Uterus (tissue), 4 donors: Measurements from ENCODE around the gene CDAN1. TPM values are rescaled to one million over a fixed set of nuclear protein-coding genes. Genes with fewer than 3 reads are reported as not detected.

ENCODE experiments used
- DNase-seq, 2 donors: peaks; one replicate each; pipeline ENCODE4 v3.0.0-alpha.2; 2019 to 2020
- H3K27ac ChIP-seq, 2 donors: fragments of 200-600 bp; sonication (generic); 1 replicate in 1 of 2; 2 replicates in 1 of 2; pipeline ENCODE4 v1.5.1; 2016 to 2018
- H3K27me3 ChIP-seq, 2 donors: fragments of 200-600 bp; sonication (generic); one replicate each; pipeline ENCODE4 v1.5.1; 2018 to 2019; ENCODE audit warnings: control low read depth in 1 of 2
- H3K36me3 ChIP-seq, 2 donors: fragments of 200-600 bp; sonication (generic); one replicate each; pipeline ENCODE4 v1.5.1; 2019; ENCODE audit warnings: control low read depth in 1 of 2
- H3K4me1 ChIP-seq, 2 donors: fragments of 200-600 bp; sonication (generic); one replicate each; pipeline ENCODE4 v1.5.1; 2018 to 2019; ENCODE audit warnings: control low read depth in 1 of 2
- H3K4me3 ChIP-seq, 2 donors: fragments of 200-600 bp; sonication (generic); 1 replicate in 1 of 2; 2 replicates in 1 of 2; pipeline ENCODE4 v1.5.1; 2018 to 2019; ENCODE audit warnings: mild to moderate bottlenecking in 1 of 2
- H3K9me3 ChIP-seq, 2 donors: fragments of 200-600 bp; sonication (generic); one replicate each; pipeline ENCODE4 v1.5.1; 2019; ENCODE audit warnings: control low read depth in 1 of 2
- POLR2A ChIP-seq, 2 donors: fragments of 450-650 bp; IDR thresholded peaks; one replicate each; pipeline ENCODE4 v1.6.1; 2016; ENCODE audit warnings: antibody characterized with exemption in 2 of 2, mild to moderate bottlenecking in 1 of 2, moderate library complexity in 1 of 2
- intact Hi-C: fragments of 100-400 bp; cut with DNase I; formaldehyde crosslinking; loops from one replicate; pipeline ENCODE4 v1.15.1; 2023; ENCODE audit warnings: low total_unique reads
- total RNA-seq, 4 donors: library from RNA; depleted of rRNA in 3 of 4; stranded (reverse); fragments of >200 nt in 3 of 4; gene quantifications; one replicate each; pipeline versions ENCODE4 v1.1.0 to v1.2.4, GENCODE V29; 2014 to 2023
- TF ChIP-seq, protein P1 (sequence below), 4 experiments: fragments of 200-600 bp in 2 of 4; fragments of 450-650 bp in 2 of 4; sonication (generic) in 2 of 4; IDR thresholded peaks; one replicate each; pipeline ENCODE4 v1.5.1; 2016 to 2019; ENCODE audit warnings: antibody characterized with exemption in 4 of 4, mild to moderate bottlenecking in 2 of 4, moderate library complexity in 1 of 4
- donor health status: DM: yes; HTN: yes; CAD: no.

The CDAN1 gene
- total RNA-seq, 4 donors from 2014 or later = 11.3 to 31.2 (median 19.5) TPM

DNA sequence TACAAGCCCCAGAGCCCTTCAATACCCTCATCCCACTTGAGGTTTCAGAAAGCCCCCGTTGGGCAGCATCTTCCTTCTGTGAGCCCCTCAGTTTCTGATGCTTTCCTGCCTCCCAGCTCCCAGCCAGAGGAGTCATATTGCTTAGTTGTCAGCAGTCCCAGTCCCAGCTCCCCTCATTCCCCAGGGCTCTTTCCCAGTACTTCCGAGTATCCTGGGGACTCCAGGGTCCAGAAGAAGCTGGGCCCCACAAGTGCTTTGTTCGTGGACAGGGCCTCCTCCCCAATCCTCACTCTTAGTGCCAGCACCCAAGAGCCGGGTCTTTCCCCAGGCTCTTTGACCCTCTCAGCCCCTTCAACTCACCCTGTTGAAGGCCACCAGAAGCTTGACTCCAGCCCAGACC lies 43.9 kb downstream of the CDAN1 start:
- Histone ChIP-seq H3K27me3 (no peaks in the 10 kb centered on the region), H3K4me3 (no peak overlapping the region), H3K4me1 (no peaks in the 10 kb centered on the region), H3K9me3 (no peaks in the 10 kb centered on the region), H3K36me3 (no peaks in the 10 kb centered on the region), H3K27ac (no peak overlapping the region)
- TF ChIP-seq POLR2A (IDR thresholded peaks at IDR 0.05) = no peak
- TF ChIP-seq, protein P1, sequence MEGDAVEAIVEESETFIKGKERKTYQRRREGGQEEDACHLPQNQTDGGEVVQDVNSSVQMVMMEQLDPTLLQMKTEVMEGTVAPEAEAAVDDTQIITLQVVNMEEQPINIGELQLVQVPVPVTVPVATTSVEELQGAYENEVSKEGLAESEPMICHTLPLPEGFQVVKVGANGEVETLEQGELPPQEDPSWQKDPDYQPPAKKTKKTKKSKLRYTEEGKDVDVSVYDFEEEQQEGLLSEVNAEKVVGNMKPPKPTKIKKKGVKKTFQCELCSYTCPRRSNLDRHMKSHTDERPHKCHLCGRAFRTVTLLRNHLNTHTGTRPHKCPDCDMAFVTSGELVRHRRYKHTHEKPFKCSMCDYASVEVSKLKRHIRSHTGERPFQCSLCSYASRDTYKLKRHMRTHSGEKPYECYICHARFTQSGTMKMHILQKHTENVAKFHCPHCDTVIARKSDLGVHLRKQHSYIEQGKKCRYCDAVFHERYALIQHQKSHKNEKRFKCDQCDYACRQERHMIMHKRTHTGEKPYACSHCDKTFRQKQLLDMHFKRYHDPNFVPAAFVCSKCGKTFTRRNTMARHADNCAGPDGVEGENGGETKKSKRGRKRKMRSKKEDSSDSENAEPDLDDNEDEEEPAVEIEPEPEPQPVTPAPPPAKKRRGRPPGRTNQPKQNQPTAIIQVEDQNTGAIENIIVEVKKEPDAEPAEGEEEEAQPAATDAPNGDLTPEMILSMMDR (IDR thresholded peaks at IDR 0.05) = no peak
- no peak for DNase-seq
- intact Hi-C loops = no loop called here

- DNase-seq = no peak
- Histone ChIP-seq H3K4me1 (no peaks in the 10 kb centered on the region), H3K36me3 (no peaks in the 10 kb centered on the region), H3K4me3 (no peak overlapping the region), H3K27me3 (no peaks in the 10 kb centered on the region), H3K27ac (no peak overlapping the region), H3K9me3 (no peaks in the 10 kb centered on the region)
- TF ChIP-seq, protein P1 (IDR thresholded peaks at IDR 0.05) = no peak
- TF ChIP-seq POLR2A (IDR thresholded peaks at IDR 0.05) = no peak
- intact Hi-C loops = no loop called here
Observed at GRCh38 chr15:42692536-42692935, 44.4 kb downstream of the CDAN1 start.

- Histone ChIP-seq H3K36me3 (no peaks in the 10 kb centered on the region), H3K4me1 (no peaks in the 10 kb centered on the region), H3K4me3 (no peak overlapping the region), H3K27ac (no peak overlapping the region), H3K9me3 (no peaks in the 10 kb centered on the region), H3K27me3 (no peaks in the 10 kb centered on the region)
- intact Hi-C loops = no loop called here
- TF ChIP-seq, protein P1 (IDR thresholded peaks at IDR 0.05) = no peak
- TF ChIP-seq POLR2A (IDR thresholded peaks at IDR 0.05) = no peak
- no peak for DNase-seq
Observed at GRCh38 chr15:42691770-42692169, 45.2 kb downstream of the CDAN1 start.

DNA sequence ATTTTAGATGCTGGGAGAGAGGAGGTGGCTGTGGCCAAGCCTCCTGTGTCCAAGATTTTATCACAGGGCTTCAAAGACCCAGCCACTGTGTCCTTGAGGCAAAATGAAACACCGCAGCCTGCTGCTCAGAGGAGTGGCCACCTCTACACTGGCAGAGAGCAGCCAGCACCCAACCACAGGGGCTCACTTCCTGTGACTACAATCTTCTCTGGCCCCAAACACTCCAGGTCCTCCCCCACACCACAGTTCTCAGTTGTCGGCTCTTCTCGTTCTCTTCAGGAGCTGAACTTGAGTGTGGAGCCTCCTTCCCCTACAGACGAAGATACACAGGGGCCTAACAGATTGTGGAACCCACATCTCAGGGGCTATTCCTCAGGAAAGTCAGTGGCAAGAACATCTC lies 45.6 kb downstream of the CDAN1 start:
- TF ChIP-seq POLR2A (IDR thresholded peaks at IDR 0.05) = no peak
- TF ChIP-seq, protein P1 (IDR thresholded peaks at IDR 0.05) = no peak
- intact Hi-C loops = no loop called here

DNA sequence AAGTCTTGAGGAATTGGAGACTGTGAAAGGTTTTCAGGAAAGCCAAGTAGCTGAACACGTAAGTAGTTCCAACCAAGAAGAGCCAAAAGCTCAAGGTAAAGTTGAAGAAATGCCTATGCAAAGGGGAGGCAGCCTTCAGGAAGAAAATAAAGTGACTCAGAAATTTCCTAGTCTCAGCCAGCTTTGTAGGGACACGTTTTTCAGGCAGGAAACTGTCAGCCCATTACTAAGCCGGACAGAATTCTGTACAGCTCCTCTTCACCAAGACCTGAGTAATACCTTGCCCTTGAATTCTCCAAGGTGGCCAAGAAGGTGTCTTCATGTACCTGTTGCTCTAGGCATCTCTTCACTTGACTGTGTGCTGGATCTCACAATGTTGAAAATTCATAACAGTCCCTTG lies 48.6 kb downstream of the CDAN1 start:
- Histone ChIP-seq H3K9me3 (no peaks in the 10 kb centered on the region), H3K4me1 (no peaks in the 10 kb centered on the region), H3K27ac (no peak overlapping the region), H3K27me3 (no peaks in the 10 kb centered on the region), H3K36me3 (no peaks in the 10 kb centered on the region), H3K4me3 (no peak overlapping the region)
- DNase-seq = no peak
- intact Hi-C loops = no loop called here
- TF ChIP-seq POLR2A (IDR thresholded peaks at IDR 0.05) = no peak
- TF ChIP-seq, protein P1 (IDR thresholded peaks at IDR 0.05) = no peak

More for the DNA sequence above, 45.6 kb downstream of the CDAN1 start:
- H3K36me3 ChIP-seq = no peaks in the 10 kb centered on the region
- H3K9me3 ChIP-seq = no peaks in the 10 kb centered on the region
- no peaks in the 10 kb centered on the region for H3K4me1 ChIP-seq
- no peak overlapping the region for H3K4me3 ChIP-seq
- no peaks in the 10 kb centered on the region for H3K27me3 ChIP-seq
- no peak overlapping the region for H3K27ac ChIP-seq
- no peak for DNase-seq
